ENCODE results near the gene PDE2A.

Gene PDE2A

DNA sequence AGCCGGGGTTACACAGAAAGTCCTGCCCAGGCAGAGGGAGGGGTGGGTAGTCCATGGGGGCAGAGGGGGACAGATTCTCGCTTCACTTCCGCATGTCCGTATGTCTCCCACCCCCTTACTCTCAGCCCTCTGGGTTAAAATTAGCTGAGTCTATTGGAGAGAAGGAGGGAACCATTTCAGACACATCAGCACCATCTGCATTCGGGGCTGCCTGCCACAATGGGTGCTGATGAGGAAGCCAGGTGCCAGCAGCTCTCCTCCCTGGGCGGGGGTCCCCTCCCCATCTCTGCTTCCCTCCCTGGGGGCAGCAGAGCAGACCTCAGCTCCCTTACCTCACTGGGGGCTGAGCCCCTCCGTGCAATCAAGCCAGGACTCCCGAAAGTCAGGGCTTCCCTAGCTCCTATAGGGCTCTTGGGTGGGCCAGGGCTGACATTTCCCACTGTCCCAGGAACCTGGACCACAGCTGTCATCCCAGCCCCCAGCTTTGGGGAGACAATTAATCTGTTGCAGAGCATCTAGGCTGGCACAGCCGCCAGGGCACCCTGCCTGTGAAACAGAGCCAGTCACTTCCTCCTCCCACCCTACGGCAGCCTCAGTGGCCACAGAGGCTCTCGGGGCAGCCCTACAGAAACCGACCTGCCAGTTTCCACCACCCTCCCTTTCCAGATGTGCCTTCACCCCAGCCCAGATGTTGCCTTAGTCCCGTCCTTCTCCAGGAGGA is 67.3 kb downstream of the PDE2A start:
- no peak for DNase-seq

DNA sequence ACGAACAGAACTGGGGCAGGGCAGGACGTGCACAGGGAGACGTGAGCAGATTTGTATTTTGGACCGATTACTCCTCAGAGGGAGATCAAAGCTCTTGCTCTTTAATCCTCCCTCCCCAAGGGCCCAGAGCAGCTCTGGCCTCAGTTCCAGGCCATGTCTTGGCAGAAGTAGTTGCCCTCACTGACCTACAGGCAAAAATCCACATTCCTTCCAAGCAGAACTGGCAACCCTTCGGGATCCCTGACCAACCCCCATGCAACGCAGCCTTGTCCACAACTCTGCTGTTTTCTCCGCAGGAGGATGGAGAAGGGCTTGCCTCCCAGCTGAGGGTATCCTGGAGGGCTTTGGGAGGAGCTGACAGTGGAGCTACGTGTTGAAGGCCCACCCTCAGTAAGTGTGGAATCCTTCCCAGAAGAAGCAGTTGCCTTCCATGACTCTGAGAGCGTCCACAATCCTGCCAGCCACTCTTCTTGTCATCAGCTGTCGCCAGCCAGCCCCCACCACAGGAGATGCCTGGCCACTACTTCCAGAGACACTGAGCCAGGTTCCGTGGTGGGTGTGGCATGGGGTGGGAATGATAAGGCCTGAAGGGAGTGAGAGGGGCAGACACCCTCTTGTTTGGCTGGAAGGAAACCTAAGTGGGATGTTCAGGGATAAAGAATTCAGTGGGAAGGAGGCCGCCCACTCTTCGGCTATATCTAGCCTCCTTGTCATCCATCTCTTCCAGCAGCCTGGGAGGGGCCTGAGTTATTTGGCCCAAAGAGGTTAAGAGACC is 68.1 kb downstream of the PDE2A start:
- DNase-seq = no peak

DNA sequence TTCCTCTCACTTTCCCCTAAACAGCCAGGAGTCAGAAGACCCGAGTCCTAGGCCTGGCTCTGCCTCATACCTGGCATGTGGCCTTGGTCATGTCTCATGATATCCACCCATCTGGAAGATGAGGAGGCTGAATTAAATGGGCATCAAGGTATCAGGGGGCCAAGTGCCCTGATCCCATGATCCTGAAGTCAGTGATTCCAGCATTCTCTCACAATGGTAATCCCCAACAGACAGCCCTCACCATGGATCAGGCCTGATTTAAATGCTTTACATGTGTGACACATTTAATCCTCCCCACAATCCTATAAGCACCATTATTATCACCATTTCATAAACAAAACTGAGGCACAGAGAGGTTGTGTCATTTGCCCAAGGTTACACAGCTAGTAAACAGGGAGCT is 70.0 kb downstream of the PDE2A start:
- DNase-seq = no peak

DNA sequence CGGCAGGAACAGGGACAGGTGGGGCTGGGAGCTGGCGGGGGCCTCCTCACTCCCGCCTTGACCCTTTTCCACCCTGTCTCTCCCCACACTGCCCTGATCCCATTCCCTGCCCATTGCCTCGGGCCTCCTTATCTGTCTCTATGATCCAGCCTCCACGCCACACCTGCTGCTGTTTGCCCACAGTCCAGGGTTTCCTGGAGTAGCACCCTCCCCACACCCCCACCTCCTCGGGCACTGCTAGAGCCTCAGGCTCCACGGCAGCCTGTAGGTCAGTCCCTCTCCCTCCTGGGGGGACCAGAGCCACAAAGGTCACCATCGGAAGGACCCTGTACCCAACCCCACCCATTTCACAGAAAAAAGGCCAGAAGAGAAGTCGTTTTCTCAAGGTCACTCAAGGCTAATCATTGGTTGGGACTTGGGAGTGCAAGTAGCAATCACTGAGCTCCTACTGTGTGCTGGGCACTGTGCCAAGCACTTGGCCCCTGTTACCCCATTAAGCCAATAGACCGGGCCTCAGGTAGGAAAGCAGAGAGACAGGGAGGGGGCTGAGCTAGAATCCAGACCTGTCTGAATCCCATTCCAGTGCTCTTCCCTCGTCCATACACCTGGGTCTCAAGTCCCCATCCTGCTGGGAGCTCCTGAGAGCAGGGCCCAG is 71.8 kb downstream of the PDE2A start:
- no peak for DNase-seq

DNA sequence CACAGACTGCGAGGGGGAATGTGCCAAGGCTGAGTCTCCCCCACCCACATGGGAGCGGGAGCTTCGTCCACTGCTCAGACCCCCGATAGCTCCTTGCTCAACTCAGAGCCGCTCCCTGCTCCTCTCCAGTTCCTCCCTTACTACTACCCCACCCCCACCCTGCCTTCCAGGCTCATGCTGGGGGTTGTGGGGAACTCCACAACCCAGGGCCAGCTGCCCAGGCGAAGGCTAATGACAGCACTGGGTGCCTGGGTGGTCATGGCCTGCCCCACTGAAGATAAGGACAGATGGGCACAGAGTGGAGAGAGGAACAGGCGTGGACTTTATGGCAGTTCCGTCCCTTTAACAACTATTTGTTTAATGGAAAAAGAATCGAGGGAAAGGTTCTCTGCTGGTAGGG is 73.7 kb downstream of the PDE2A start:
- no peak for DNase-seq

DNA sequence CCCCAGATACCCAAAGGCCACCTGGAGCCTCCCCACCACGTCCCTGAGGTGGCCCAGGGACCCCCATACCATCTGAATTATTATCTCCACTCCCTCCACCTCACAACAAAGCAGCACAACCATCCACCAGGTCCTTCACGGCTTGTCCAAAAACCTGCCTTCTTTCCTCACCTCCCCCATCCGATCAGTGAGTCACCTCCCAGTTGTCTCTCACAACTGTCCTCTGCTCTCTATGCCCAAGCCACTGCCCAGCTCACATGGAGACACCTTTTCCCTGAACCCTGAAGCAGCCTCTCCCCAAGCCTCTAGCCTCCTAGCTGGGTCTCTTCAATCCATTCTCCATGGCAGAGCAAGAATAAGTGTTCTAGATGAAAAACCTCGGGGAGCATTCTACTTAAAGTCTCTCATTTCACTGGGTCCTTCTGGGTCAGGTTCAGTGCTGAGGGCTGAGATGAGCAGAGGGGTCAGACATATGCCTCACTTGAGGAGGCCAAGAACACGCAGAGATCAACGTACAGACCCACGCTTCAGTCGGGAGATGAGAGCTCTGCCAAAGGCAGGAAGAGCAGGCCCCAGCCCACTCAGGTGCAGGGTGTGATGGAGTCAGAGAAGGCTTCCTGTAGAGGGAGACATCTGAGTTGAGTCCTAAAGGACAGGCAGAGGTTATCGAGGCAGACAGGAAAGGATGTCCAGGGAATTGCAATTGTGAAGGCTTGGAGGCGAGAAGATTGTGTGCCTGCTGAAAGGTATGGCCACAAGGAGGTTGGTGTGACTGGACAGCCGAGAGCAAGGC is 74.7 kb downstream of the PDE2A start:
- DNase-seq = no peak

DNA sequence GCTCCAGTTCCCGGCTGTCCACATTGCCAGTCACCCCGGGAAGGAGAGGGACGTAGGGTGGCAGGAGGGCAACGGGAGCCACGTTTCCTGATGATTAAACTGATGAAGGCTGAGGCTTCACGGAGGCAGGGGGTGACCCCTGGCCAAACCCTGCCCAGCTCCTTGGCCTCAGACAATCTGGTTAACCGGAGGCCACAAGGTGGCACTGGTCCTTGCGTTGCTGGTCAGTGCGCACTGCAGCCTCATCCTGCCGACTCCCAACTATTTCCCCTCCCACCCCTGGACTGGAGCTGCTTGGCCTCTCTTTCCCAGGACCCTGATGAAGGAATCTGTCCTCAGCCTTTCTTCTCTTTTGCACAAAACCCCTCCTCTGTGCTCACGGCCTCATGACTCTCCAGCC is 75.3 kb downstream of the PDE2A start:
- DNase-seq = no peak

GRCh38 chr11:72598466-72598865 is 75.8 kb downstream of the PDE2A start:
- no peak for DNase-seq

- no peak for DNase-seq
These were observed 76.5 kb downstream of the PDE2A start for GRCh38 chr11:72597721-72598120.

- DNase-seq = no peak
These were observed 78.9 kb downstream of the PDE2A start for GRCh38 chr11:72595292-72595684.

DNA sequence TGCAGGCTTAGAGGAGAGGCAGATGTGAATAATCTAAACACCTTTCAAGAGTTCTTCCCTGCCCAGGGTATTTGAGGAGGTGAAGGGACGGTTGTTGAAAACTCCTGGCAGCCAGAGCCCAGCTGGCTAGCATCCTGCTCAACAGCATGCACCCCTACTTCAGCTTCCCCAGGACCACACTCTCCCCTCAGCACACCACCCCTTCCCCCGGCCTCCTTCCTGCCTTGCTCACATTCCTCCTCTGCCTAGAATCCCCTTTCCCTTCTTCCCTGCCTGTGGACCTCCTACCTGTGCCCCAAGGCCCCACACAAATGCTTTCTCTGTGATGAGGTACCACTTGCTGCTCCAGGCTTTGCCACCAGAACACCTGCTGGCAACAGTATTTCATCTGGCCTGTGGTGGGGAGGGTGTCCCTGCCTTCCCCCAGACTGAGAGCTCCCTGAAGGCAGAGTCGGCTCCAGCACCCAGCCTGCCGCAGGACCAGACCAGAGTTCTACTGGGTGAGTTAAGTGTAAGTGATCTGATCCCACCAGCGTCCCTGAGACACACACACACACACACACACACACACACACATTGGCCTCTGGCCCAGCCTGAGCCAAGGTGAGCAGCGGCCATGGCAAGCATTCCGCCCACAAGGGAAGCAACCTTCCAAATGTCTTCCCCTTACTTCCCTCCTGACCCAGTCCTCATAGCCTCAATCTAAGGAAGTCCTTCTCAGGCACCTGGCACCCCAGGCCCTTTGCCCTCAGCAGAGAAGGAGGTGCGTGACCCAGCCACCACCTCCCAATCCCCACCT is 79.5 kb downstream of the PDE2A start:
- no peak for DNase-seq

GRCh38 chr11:72592698-72593495 is 81.3 kb downstream of the PDE2A start:
- DNase-seq = no peak

DNA sequence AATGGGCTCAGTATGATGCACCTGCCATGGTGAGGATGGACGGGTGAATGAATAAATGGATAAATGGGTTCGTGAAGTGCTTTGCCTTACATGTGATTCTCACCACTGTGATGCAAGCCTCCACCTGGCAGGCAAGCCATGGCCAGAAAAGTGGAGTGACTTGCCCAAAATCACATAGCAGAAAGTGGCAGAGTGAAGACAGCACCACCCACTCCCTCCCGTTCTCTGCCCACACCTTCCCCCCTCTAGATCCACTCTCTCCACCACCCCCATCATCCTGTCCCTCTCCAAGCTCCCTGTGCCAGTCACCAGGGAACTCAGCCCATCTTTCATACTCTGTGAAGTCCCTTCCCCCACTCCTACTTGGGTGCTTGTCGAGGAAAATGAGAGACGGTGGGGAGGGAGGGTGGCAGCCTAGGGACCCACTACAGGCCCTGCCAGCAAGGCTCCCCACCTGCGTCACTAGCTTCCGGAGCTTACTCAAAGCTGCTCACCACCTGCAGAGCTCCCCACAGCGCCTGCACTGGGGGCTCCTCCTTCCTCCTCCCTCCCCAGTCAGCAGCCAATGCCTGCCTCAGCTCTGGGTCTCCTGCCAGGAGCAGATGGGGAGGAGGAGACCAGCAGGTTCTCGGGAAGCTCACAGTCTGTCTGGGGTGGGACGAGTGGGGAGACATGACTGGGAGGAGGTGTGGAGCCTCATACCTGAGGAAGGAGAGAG is 82.3 kb downstream of the PDE2A start:
- no peak for DNase-seq

GRCh38 chr11:72591023-72591422 is 83.2 kb downstream of the PDE2A start:
- no peak for DNase-seq

DNA sequence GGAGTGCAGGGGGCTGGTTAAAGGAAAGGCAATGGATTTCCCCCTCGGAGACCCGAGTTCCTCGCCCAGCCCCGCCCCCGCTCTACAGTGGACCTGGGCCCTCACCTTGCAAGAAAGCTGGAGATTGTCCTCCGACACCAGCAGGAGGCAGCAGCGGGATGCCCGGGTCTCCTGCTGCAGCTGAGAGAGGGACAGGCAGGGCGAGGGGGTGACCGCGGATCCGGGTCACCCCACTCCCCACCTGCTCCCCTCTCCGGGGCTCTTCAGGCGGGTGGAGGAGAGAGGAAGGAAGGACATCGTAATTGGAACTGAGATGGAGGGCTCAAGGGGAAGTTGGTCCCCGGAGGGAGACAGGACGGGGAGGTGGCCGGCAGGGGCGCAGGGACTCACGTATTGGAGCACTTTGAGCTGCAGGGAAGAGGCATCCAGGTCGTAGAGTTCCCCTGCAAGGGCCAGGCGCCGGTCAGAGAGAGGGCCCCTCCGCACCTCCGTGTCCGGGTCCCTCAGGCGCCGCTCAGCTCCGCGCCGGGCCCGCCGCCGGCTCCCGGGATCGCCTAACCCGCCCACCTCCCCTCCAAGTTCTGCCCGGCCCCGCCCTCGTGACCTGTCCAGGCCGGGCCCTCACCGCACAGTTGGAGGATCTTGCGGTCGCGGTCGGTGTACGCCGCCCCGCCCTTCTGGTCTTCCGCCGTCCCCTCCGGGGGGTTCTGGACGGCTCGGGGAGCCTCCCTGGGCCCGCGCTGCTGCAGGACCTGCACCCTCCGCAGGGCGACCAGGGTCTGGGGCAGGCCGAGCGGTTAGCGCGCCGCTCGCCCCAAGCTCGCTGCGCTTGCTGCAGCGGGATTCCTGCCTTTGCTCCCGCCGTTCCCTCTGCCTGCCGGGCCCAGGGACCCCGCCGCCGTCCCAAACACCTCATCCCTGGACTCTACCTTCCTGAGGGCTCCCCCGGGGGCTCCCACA is 84.1 kb downstream of the PDE2A start:
- no peak for DNase-seq

- DNase-seq = no peak
These were observed 85.5 kb downstream of the PDE2A start for GRCh38 chr11:72588421-72589410.

GRCh38 chr11:72587696-72588095 is 86.5 kb downstream of the PDE2A start:
- DNase-seq = no peak

All from DMS153 (cell line).